IPS-11a (cell line): ENCODE data around the gene FAM171A2.
"Not testable (repeated sequence)": the region's sequence is repeated elsewhere in the genome, so short reads cannot be mapped to it uniquely, and the experiment has no call there.

Source experiments
- H3K4me3 ChIP-seq: one replicate; pipeline ENCODE4 v1.5.1; 2013; ENCODE audit warnings: low read depth, low read length, control low read depth

Gene FAM171A2

GRCh38 chr17:44348234-44348987, 15.2 kb downstream of the FAM171A2 start:
- H3K4me3 ChIP-seq: no peak overlapping the region

- H3K4me3 ChIP-seq: not testable (repeated sequence)
Measured at GRCh38 chr17:44347206-44348055, 16.2 kb downstream of the FAM171A2 start.

GRCh38 chr17:44346064-44346844, 17.4 kb downstream of the FAM171A2 start:
- H3K4me3 ChIP-seq: no peak overlapping the region

- peak overlapping the region; percentile 75 for H3K4me3 ChIP-seq
Measured at GRCh38 chr17:44345454-44346026, 18.1 kb downstream of the FAM171A2 start.

- peak within 1 kb of the TSS; percentile 75 for H3K4me3 ChIP-seq
Measured at GRCh38 chr17:44344939-44345453, 18.7 kb downstream of the FAM171A2 start, which contains the start of gene GRN. Gene GRN, plus strand, starts transcription at chr17:44345302. Its CDS starts 3,863 bp downstream, at chr17:44349165.

- no peak overlapping the region for H3K4me3 ChIP-seq
Measured at GRCh38 chr17:44343510-44344209, 20.0 kb downstream of the FAM171A2 start.

GRCh38 chr17:44340553-44340952, 23.1 kb downstream of the FAM171A2 start:
- H3K4me3 ChIP-seq: not testable (repeated sequence)

GRCh38 chr17:44338702-44339101, 25.0 kb downstream of the FAM171A2 start:
- H3K4me3 ChIP-seq: no peak overlapping the region

- no peak overlapping the region for H3K4me3 ChIP-seq
Measured at GRCh38 chr17:44335968-44336367, 27.7 kb downstream of the FAM171A2 start.

- no peak overlapping the region for H3K4me3 ChIP-seq
Measured at GRCh38 chr17:44335564-44335963, 28.1 kb downstream of the FAM171A2 start.

- no peak overlapping the region for H3K4me3 ChIP-seq
Measured at GRCh38 chr17:44334727-44335126, 28.9 kb downstream of the FAM171A2 start.

GRCh38 chr17:44334315-44334714, 29.3 kb downstream of the FAM171A2 start:
- H3K4me3 ChIP-seq: no peak overlapping the region

- no peak overlapping the region for H3K4me3 ChIP-seq
Measured at GRCh38 chr17:44333371-44333770, 30.3 kb downstream of the FAM171A2 start.

- H3K4me3 ChIP-seq: no peak overlapping the region
Measured at GRCh38 chr17:44331249-44331760, 32.3 kb downstream of the FAM171A2 start.

- H3K4me3 ChIP-seq: not testable (repeated sequence)
Measured at GRCh38 chr17:44330263-44330662, 33.4 kb downstream of the FAM171A2 start.

- H3K4me3 ChIP-seq: not testable (repeated sequence)
Measured at GRCh38 chr17:44329516-44329915, 34.1 kb downstream of the FAM171A2 start.

GRCh38 chr17:44327715-44328449, 35.8 kb downstream of the FAM171A2 start:
- no peak overlapping the region for H3K4me3 ChIP-seq

- no peak overlapping the region for H3K4me3 ChIP-seq
Measured at GRCh38 chr17:44326861-44327444, 36.7 kb downstream of the FAM171A2 start.
